NB4 (cell line): ENCODE measurements around the gene PDE11A.
A peak's percentile ranks its signal among the peaks of the same experiment; 100 is the strongest.
"Not testable (repeated sequence)": the region's sequence is repeated elsewhere in the genome, so short reads cannot be mapped to it uniquely, and the experiment has no call there.

Experiments used
- DNase-seq: peaks from one replicate; pipeline ENCODE4 v3.0.0; 2010; ENCODE audit warnings: low read depth
- H3K4me3 ChIP-seq: one replicate; pipeline ENCODE4 v1.5.1; 2011; ENCODE audit warnings: mild to moderate bottlenecking, low read depth, low read length, moderate library complexity
- CTCF ChIP-seq: IDR thresholded peaks from one replicate; pipeline ENCODE4 v1.5.1; 2012; ENCODE audit warnings: low read depth, low read length
- MAX ChIP-seq: IDR thresholded peaks from 2 replicates; pipeline ENCODE4 v1.6.1; 2011; ENCODE audit warnings: low read depth, low read length
- MYC ChIP-seq: IDR thresholded peaks from 2 replicates; pipeline ENCODE4 v1.6.1; 2011; ENCODE audit warnings: low read depth, low read length
- POLR2A ChIP-seq: IDR thresholded peaks from 2 replicates; pipeline ENCODE4 v1.6.1; 2011; ENCODE audit warnings: mild to moderate bottlenecking; ENCODE audit not compliant: insufficient read length; ENCODE audit errors: extremely low read depth

Gene PDE11A

GRCh38 chr2:177796654-177797415 is 275.7 kb downstream of the PDE11A start:
- no peak overlapping the region for H3K4me3 ChIP-seq
- no peak for TF ChIP-seq CTCF
- no peak for TF ChIP-seq MYC
- TF ChIP-seq POLR2A, result no peak
- no peak for TF ChIP-seq MAX
- no peak for DNase-seq

- no peak for DNase-seq
- TF ChIP-seq MAX, result no peak
- no peak for TF ChIP-seq CTCF
- TF ChIP-seq POLR2A, result no peak
- TF ChIP-seq MYC, result no peak
- H3K4me3 ChIP-seq, result no peak overlapping the region
These were observed 276.6 kb downstream of the PDE11A start for GRCh38 chr2:177796011-177796410.

- not testable (repeated sequence) for H3K4me3 ChIP-seq
- peak; percentile 23 for DNase-seq
These were observed 287.4 kb downstream of the PDE11A start for GRCh38 chr2:177785143-177785542.

- TF ChIP-seq MAX (no peak), POLR2A (no peak), CTCF (no peak), MYC (no peak)
- DNase-seq, result no peak
- no peak overlapping the region for H3K4me3 ChIP-seq
These were observed 287.9 kb downstream of the PDE11A start for GRCh38 chr2:177784745-177785067.

- H3K4me3 ChIP-seq, result no peak overlapping the region
- peak; percentile 85 for DNase-seq
- TF ChIP-seq CTCF, result no peak
- no peak for TF ChIP-seq MAX
- no peak for TF ChIP-seq POLR2A
- TF ChIP-seq MYC, result no peak
These were observed 288.5 kb downstream of the PDE11A start for GRCh38 chr2:177783835-177784744.

GRCh38 chr2:177783091-177783490 is 289.5 kb downstream of the PDE11A start:
- no peak for DNase-seq
- H3K4me3 ChIP-seq, result no peak overlapping the region
- TF ChIP-seq MYC (no peak), MAX (no peak), CTCF (no peak), POLR2A (no peak)
